ENCODE data around the gene MVP. TPM values are rescaled to one million over a fixed set of nuclear protein-coding genes. Genes with fewer than 3 reads are reported as not detected.
"Not testable (repeated sequence)": the region's sequence is repeated elsewhere in the genome, so short reads cannot be mapped to it uniquely, and the experiment has no call there.

Gene MVP
- total RNA-seq, 2 donors from 2014 or later = 175 to 190 TPM

DNA sequence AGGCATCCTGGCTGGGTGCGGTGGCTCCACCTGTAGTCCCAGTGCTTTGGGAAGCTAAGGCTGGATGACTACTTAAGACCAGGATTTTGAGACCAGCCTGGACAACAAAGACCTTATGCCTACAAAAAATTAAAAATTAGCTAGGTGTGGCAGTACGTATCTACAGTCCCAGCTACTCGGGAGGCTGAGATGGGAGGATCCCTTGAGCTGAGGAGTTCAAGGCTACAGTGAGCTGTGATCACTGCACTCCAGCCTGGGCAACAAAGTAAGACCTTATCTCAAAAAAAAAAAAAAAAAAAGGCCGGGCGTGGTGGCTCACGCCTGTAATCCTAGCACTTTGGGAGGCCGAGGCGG is 6.1 kb downstream of the MVP start:
- H3K27ac ChIP-seq = peak overlapping the region; percentile 75 to 87
- H3K36me3 ChIP-seq = peaks cover 11% of the 10 kb centered on the region
- peaks cover 41 to 56% of the 10 kb centered on the region in 2 donors for H3K4me1 ChIP-seq (ENCODE audit: control insufficient read depth in 1 of 2, low read depth in 2 of 2)
- H3K9me3 ChIP-seq = no peaks in the 10 kb centered on the region
- ATAC-seq (ENCODE audit: insufficient number of reproducible peaks, low FRiP score, low read depth) (no peak), DNase-seq (ENCODE audit: low spot score) (no peak)
- H3K4me3 ChIP-seq = no peak overlapping the region
- no peaks in the 10 kb centered on the region for H3K27me3 ChIP-seq (replicated peaks; ENCODE audit: insufficient read depth)
- TF ChIP-seq, protein P1, sequence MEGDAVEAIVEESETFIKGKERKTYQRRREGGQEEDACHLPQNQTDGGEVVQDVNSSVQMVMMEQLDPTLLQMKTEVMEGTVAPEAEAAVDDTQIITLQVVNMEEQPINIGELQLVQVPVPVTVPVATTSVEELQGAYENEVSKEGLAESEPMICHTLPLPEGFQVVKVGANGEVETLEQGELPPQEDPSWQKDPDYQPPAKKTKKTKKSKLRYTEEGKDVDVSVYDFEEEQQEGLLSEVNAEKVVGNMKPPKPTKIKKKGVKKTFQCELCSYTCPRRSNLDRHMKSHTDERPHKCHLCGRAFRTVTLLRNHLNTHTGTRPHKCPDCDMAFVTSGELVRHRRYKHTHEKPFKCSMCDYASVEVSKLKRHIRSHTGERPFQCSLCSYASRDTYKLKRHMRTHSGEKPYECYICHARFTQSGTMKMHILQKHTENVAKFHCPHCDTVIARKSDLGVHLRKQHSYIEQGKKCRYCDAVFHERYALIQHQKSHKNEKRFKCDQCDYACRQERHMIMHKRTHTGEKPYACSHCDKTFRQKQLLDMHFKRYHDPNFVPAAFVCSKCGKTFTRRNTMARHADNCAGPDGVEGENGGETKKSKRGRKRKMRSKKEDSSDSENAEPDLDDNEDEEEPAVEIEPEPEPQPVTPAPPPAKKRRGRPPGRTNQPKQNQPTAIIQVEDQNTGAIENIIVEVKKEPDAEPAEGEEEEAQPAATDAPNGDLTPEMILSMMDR (IDR thresholded peaks at IDR 0.05) = no peak

DNA sequence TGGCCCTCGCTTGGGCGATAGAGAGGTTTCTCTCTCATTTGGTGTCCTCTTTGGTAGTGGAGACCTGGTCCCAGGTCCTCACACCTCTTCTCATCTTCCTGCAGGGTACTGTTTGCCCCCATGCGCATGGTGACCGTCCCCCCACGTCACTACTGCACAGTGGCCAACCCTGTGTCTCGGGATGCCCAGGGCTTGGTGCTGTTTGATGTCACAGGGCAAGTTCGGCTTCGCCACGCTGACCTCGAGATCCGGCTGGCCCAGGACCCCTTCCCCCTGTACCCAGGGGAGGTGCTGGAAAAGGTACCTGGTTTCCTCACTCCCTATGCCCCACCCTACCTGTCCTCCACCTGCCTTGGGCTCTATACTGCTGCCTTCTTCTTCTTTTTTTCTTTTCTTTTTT is 10.5 kb downstream of the MVP start:
- H3K36me3 ChIP-seq = peaks cover 44% of the 10 kb centered on the region
- DNase-seq (ENCODE audit: low spot score) = no peak
- no peak overlapping the region for H3K4me3 ChIP-seq
- no peaks in the 10 kb centered on the region for H3K27me3 ChIP-seq (replicated peaks; ENCODE audit: insufficient read depth)
- no peaks in the 10 kb centered on the region for H3K9me3 ChIP-seq
- H3K27ac ChIP-seq = no peak overlapping the region
- peaks cover 8 to 12% of the 10 kb centered on the region in 2 donors for H3K4me1 ChIP-seq (ENCODE audit: control insufficient read depth in 1 of 2, low read depth in 2 of 2)
- ATAC-seq (ENCODE audit: insufficient number of reproducible peaks, low FRiP score, low read depth) = no peak
- TF ChIP-seq, protein P1 (IDR thresholded peaks at IDR 0.05) = no peak

DNA sequence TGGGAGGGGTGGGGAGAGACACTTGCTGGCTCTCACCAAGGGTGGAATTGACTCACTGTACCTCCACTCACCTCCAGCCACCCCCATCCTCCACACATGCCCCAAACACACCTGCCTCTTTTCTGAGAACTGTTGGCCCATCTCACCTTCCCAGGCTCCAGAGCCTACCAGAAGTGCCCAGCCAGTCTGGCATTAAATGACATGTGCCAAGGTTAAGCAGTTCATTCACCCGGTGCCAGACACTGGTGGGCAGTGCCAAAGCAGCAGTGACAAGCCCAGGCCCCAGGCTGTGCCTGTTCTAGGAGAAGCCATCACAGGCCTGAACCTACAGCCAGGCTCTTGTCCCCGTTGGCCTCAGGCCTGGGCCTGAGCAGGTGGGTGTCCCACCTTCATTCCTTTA is 11.2 kb downstream of the MVP start:
- DNase-seq (ENCODE audit: low spot score) (no peak), ATAC-seq (ENCODE audit: insufficient number of reproducible peaks, low FRiP score, low read depth) (no peak)
- Histone ChIP-seq H3K9me3 (no peaks in the 10 kb centered on the region), H3K27me3 (replicated peaks; ENCODE audit: insufficient read depth) (no peaks in the 10 kb centered on the region), H3K36me3 (peaks cover 44% of the 10 kb centered on the region), H3K4me3 (no peak overlapping the region), H3K4me1 (ENCODE audit: control insufficient read depth in 1 of 2, low read depth in 2 of 2) (peaks cover 4 to 5% of the 10 kb centered on the region in 2 donors), H3K27ac (no peak overlapping the region)
- TF ChIP-seq, protein P1 (IDR thresholded peaks at IDR 0.05) = no peak

GRCh38 chr16:29833219-29833618 is 13.0 kb downstream of the MVP start:
- H3K27me3 ChIP-seq (replicated peaks; ENCODE audit: insufficient read depth); ATAC-seq (ENCODE audit: insufficient number of reproducible peaks, low FRiP score, low read depth); H3K4me3 ChIP-seq; H3K27ac ChIP-seq; H3K9me3 ChIP-seq; H3K4me1 ChIP-seq (ENCODE audit: control insufficient read depth in 1 of 2, low read depth in 2 of 2); DNase-seq (ENCODE audit: low spot score): not testable (repeated sequence)
- H3K36me3 ChIP-seq = peaks cover 58% of the 10 kb centered on the region

DNA sequence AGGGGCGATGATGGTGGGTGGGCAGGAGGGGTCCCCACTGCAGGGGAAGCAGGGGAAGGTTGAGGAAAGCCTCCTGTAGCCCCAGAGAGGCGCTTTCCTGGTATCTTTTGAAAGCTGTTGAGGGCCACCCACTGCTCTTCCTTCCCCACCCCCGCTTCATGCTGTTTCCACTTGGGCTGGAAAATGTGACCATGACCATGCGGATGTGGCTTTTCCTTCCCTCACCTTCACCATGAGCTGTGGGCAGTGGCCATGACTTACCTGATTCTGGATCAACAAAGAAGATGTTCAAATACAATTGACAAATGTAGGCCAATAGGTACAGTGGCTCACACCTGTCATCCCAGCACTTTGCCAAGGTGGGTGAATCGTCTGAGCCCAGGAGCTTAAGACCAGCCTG is 13.8 kb downstream of the MVP start:
- no peak for ATAC-seq (ENCODE audit: insufficient number of reproducible peaks, low FRiP score, low read depth)
- Histone ChIP-seq H3K9me3 (no peaks in the 10 kb centered on the region), H3K36me3 (peaks cover 58% of the 10 kb centered on the region)

DNA sequence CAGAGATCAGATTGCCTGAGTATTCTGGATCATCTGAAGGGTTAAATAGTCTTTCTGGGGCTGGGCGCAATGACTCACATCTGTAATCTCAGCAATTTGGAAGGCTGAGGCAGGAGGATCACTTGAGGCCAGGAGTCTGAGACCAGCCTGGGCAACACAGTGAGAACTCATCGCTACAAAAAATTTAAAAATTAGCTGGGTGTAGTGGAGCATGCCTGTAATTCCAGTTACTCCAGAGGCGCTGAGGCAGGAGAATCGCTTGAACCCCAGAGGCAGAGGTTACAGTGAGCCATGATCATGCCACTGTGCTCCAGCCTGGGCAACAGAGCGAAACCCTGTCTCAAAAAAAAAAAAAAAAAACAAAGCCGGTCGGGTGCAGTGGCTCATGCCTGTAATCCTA is 15.7 kb downstream of the MVP start:
- TF ChIP-seq, protein P1 (IDR thresholded peaks at IDR 0.05) = no peak
- ATAC-seq (ENCODE audit: insufficient number of reproducible peaks, low FRiP score, low read depth) = no peak
- peaks cover 62% of the 10 kb centered on the region for H3K36me3 ChIP-seq

More for the DNA sequence above, 13.8 kb downstream of the MVP start:
- no peaks in the 10 kb centered on the region for H3K27me3 ChIP-seq (replicated peaks; ENCODE audit: insufficient read depth)
- TF ChIP-seq, protein P1 (IDR thresholded peaks at IDR 0.05) = no peak
- H3K4me1 ChIP-seq (ENCODE audit: control insufficient read depth in 1 of 2, low read depth in 2 of 2) = no peaks in the 10 kb centered on the region
- H3K27ac ChIP-seq = no peak overlapping the region
- H3K4me3 ChIP-seq = no peak overlapping the region
- DNase-seq (ENCODE audit: low spot score) = no peak

More for the DNA sequence above, 15.7 kb downstream of the MVP start:
- no peak overlapping the region for H3K27ac ChIP-seq
- no peak for DNase-seq (ENCODE audit: low spot score)
- H3K4me1 ChIP-seq (ENCODE audit: control insufficient read depth in 1 of 2, low read depth in 2 of 2) = no peaks in the 10 kb centered on the region
- no peaks in the 10 kb centered on the region for H3K9me3 ChIP-seq
- H3K27me3 ChIP-seq (replicated peaks; ENCODE audit: insufficient read depth) = no peaks in the 10 kb centered on the region
- no peak overlapping the region for H3K4me3 ChIP-seq
